CD14-positive monocyte (primary cell): Measurements from ENCODE around the gene SLC26A6. TPM values are rescaled to one million over a fixed set of nuclear protein-coding genes. Genes with fewer than 3 reads are reported as not detected.

Source experiments
- DNase-seq, 3 donors: peaks; one replicate each; pipeline ENCODE4 v3.0.0-alpha.2; 2011 to 2022
- H2AFZ ChIP-seq: 2 replicates; pipeline ENCODE4 v1.6.0; 2012; ENCODE audit warnings: mild to moderate bottlenecking, low read depth, low read length, inconsistent platforms; ENCODE audit not compliant: insufficient read depth, poor library complexity, severe bottlenecking
- H3K27ac ChIP-seq, 2 donors: 1 replicate in 1 of 2; 2 replicates in 1 of 2; pipeline ENCODE4 v1.5.1; 2012 to 2013; ENCODE audit warnings: low read length in 2 of 2, control low read depth in 1 of 2, inconsistent platforms in 1 of 2, low read depth in 1 of 2, mild to moderate bottlenecking in 1 of 2
- H3K27me3 ChIP-seq, 2 donors: one replicate each; pipeline versions ENCODE4 v1.6.0 to v1.6.1; 2011 to 2013; ENCODE audit warnings: low read length in 2 of 2; ENCODE audit not compliant: control insufficient read depth in 2 of 2, insufficient read depth in 2 of 2
- H3K36me3 ChIP-seq, 2 donors: replicated peaks in 1 of 2; 1 replicate in 1 of 2; 2 replicates in 1 of 2; pipeline versions ENCODE4 v1.5.1 to v1.6.1; 2012 to 2013; ENCODE audit warnings: low read length in 2 of 2, control low read depth in 1 of 2, inconsistent platforms in 1 of 2, mild to moderate bottlenecking in 1 of 2; ENCODE audit not compliant: insufficient read depth in 2 of 2, control insufficient read depth in 1 of 2
- H3K4me1 ChIP-seq, 2 donors: 1 replicate in 1 of 2; 2 replicates in 1 of 2; pipeline versions ENCODE4 v1.5.1 to v1.6.1; 2012 to 2013; ENCODE audit warnings: low read length in 2 of 2, control low read depth in 1 of 2, inconsistent platforms in 1 of 2, mild to moderate bottlenecking in 1 of 2, moderate library complexity in 1 of 2; ENCODE audit not compliant: insufficient read depth in 2 of 2, control insufficient read depth in 1 of 2
- H3K4me2 ChIP-seq: replicated peaks from 2 replicates; pipeline ENCODE3; 2012; ENCODE audit warnings: low read length, moderate library complexity, mild to moderate bottlenecking; ENCODE audit not compliant: poor library complexity, severe bottlenecking; ENCODE audit errors: extremely low read depth
- H3K4me3 ChIP-seq, 3 experiments: fragments of 200-600 bp in 1 of 3; sonication (generic) in 1 of 3; replicated peaks in 1 of 3; 1 replicate in 2 of 3; 2 replicates in 1 of 3; pipeline ENCODE4 v1.5.1; 2011 to 2013; ENCODE audit warnings: low read length in 3 of 3, mild to moderate bottlenecking in 3 of 3, control low read depth in 2 of 3, low read depth in 2 of 3, inconsistent platforms in 1 of 3, moderate library complexity in 1 of 3
- H3K79me2 ChIP-seq: 2 replicates; pipeline ENCODE4 v1.6.0; 2012; ENCODE audit warnings: mild to moderate bottlenecking, control low read depth, inconsistent platforms, low read length, moderate library complexity; ENCODE audit not compliant: insufficient read depth
- H3K9ac ChIP-seq: 2 replicates; pipeline ENCODE4 v1.6.0; 2017; ENCODE audit warnings: low read length, mild to moderate bottlenecking; ENCODE audit not compliant: insufficient read depth, poor library complexity, severe bottlenecking
- H3K9me3 ChIP-seq, 2 donors: replicated peaks in 1 of 2; 1 replicate in 1 of 2; 2 replicates in 1 of 2; pipeline versions ENCODE4 v1.5.1 to v1.6.1; 2012 to 2013; ENCODE audit warnings: low read length in 2 of 2, control low read depth in 1 of 2; ENCODE audit not compliant: control insufficient read depth in 1 of 2, insufficient read depth in 1 of 2
- H4K20me1 ChIP-seq: 2 replicates; pipeline ENCODE4 v1.6.0; 2012; ENCODE audit warnings: mild to moderate bottlenecking, low read length, control low read depth, moderate library complexity; ENCODE audit not compliant: insufficient read depth
- H3K27ac Mint-ChIP-seq, 7 donors: one replicate each; pipeline ENCODE4 v1.8.0; 2020; ENCODE audit warnings: mild to moderate bottlenecking in 7 of 7, mixed read lengths in 7 of 7, moderate library complexity in 6 of 7, inconsistent platforms in 2 of 7
- H3K27me3 Mint-ChIP-seq, 3 donors: one replicate each; pipeline ENCODE4 v1.8.0; 2021 to 2022; ENCODE audit warnings: low read depth in 3 of 3, mild to moderate bottlenecking in 3 of 3, mixed read lengths in 3 of 3, moderate library complexity in 3 of 3, inconsistent platforms in 1 of 3
- H3K36me3 Mint-ChIP-seq, 2 donors: one replicate each; pipeline ENCODE4 v1.8.0; 2020; ENCODE audit warnings: mixed read lengths in 2 of 2, inconsistent platforms in 1 of 2, mild to moderate bottlenecking in 1 of 2
- H3K4me1 Mint-ChIP-seq: one replicate; pipeline ENCODE4 v1.8.0; 2020; ENCODE audit warnings: mild to moderate bottlenecking, mixed read lengths
- H3K4me3 Mint-ChIP-seq, 2 donors: one replicate each; pipeline ENCODE4 v1.8.0; 2020; ENCODE audit warnings: mild to moderate bottlenecking in 2 of 2, mixed read lengths in 2 of 2, moderate library complexity in 1 of 2
- H3K9me3 Mint-ChIP-seq, 7 donors: one replicate each; pipeline ENCODE4 v1.8.0; 2020 to 2022; ENCODE audit warnings: mixed read lengths in 7 of 7, mild to moderate bottlenecking in 6 of 7, moderate library complexity in 6 of 7, inconsistent platforms in 2 of 7
- CTCF ChIP-seq: fragments of 200-600 bp; IDR thresholded peaks from one replicate; pipeline ENCODE4 v1.8.0; 2022; ENCODE audit warnings: antibody characterized with exemption, mild to moderate bottlenecking
- WGBS: methylation state at CpG from one replicate; pipeline ENCODE4 v1.1.5; 2013; ENCODE audit warnings: missing lambda C conversion rate; ENCODE audit not compliant: insufficient coverage; 5-methylcytosine and 5-hydroxymethylcytosine counted together
- intact Hi-C, 2 donors: fragments of 100-400 bp; cut with micrococcal nuclease; formaldehyde crosslinking; loops; one replicate each; pipeline versions ENCODE4 v1.15.0 to v1.15.1; 2023
- polyA plus RNA-seq, 3 donors: library from polyadenylated mRNA; depleted of rRNA in 1 of 3; unstranded in 2 of 3; stranded (reverse) in 1 of 3; fragments of 300-500 nt in 2 of 3; fragments of >200 nt in 1 of 3; fragmentation: Illumina TruSeq in 2 of 3; gene quantifications; 1 replicate in 2 of 3; 2 replicates in 1 of 3; pipeline ENCODE4 v1.2.3, GENCODE V29; 2012 to 2021

Gene SLC26A6
- polyA plus RNA-seq, 3 donors = 16.3 to 92.8 (median 20.4) TPM

- no peaks in the 10 kb centered on the region for H3K27me3 ChIP-seq
- no peak for TF ChIP-seq CTCF
- H3K27me3 Mint-ChIP-seq = peaks cover 0 to 6% (median 3%) of the 10 kb centered on the region in 3 donors
- H3K27ac ChIP-seq = peak overlapping the region in 1 of 2 donors; percentile 51
- WGBS = 3% methylated on average over 4 of the region's 7 CpGs
- no peaks in the 10 kb centered on the region for H3K9me3 ChIP-seq
- H3K9ac ChIP-seq = no peak overlapping the region
- H3K27ac Mint-ChIP-seq = peak overlapping the region; percentile 43 to 84 (median 76)
- peaks cover 28% of the 10 kb centered on the region for H4K20me1 ChIP-seq
- H3K36me3 Mint-ChIP-seq = peaks cover 40 to 52% of the 10 kb centered on the region in 2 donors
- H3K36me3 ChIP-seq = peaks cover 36 to 54% of the 10 kb centered on the region in 2 donors
- peak; percentile 34 to 59 (median 45) for DNase-seq
- H3K9me3 Mint-ChIP-seq = peaks cover 0 to 1% (median 0%) of the 10 kb centered on the region in 7 donors
- intact Hi-C loops = loop anchor here (5.0 to 10.0 kb wide), 4 partner anchors 130 to 410 kb away; partner anchors contain the start of gene PFKFB4 (in 1 of the 2)
- H3K4me3 Mint-ChIP-seq = peak overlapping the region; percentile 91 to 96
- H3K4me1 Mint-ChIP-seq = peaks cover 44% of the 10 kb centered on the region
- peak overlapping the region; percentile 61 for H2AFZ ChIP-seq
- H3K4me3 ChIP-seq = peak overlapping the region in 1 of 3 experiments; percentile 97
- H3K79me2 ChIP-seq = peaks cover 14% of the 10 kb centered on the region
- peak overlapping the region; percentile 98 for H3K4me2 ChIP-seq
- H3K4me1 ChIP-seq = peaks cover 26 to 36% of the 10 kb centered on the region in 2 donors
These were observed 49.4 kb upstream of the SLC26A6 start for GRCh38 chr3:48684480-48685143.

GRCh38 chr3:48684054-48684349 lies 48.7 kb upstream of the SLC26A6 start:
- Histone ChIP-seq H3K9ac (no peak overlapping the region), H3K4me3 (peak overlapping the region in 1 of 3 experiments; percentile 97), H3K36me3 (peaks cover 34 to 54% of the 10 kb centered on the region in 2 donors), H3K4me1 (peaks cover 31 to 42% of the 10 kb centered on the region in 2 donors), H3K9me3 (no peaks in the 10 kb centered on the region), H3K27me3 (no peaks in the 10 kb centered on the region), H2AFZ (no peak overlapping the region), H3K4me2 (peak overlapping the region; percentile 98), H3K79me2 (peaks cover 12% of the 10 kb centered on the region), H3K27ac (no peak overlapping the region), H4K20me1 (peaks cover 22% of the 10 kb centered on the region)
- Mint-ChIP-seq H3K4me1 (peaks cover 47% of the 10 kb centered on the region), H3K9me3 (peaks cover 0 to 1% (median 0%) of the 10 kb centered on the region in 7 donors), H3K27ac (no peak overlapping the region), H3K36me3 (peaks cover 36 to 46% of the 10 kb centered on the region in 2 donors), H3K4me3 (peak overlapping the region in 1 of 2 donors; percentile 19), H3K27me3 (peaks cover 0 to 6% (median 3%) of the 10 kb centered on the region in 3 donors)
- intact Hi-C loops = loop anchor here (10.0 kb wide), 3 partner anchors 129 to 409 kb away; partner anchors contain the start of gene PFKFB4 (in 1 of the 2)
- WGBS = 97% methylated on average over 6 of the region's 8 CpGs
- TF ChIP-seq CTCF = no peak
- no peak for DNase-seq
